Small intestine (tissue), 7 donors: ENCODE data around the gene NT5M. TPM values are rescaled to one million over a fixed set of nuclear protein-coding genes. Genes with fewer than 3 reads are reported as not detected.
A peak's percentile ranks its signal among the peaks of the same experiment; 100 is the strongest.

ENCODE experiments used
- DNase-seq, 2 donors: peaks; one replicate each; pipeline versions ENCODE4 v3.0.0 to v3.0.0-alpha.2; 2013
- FAIRE-seq: peaks from 2 replicates; lab custom pipeline; 2012; peaks lifted over from hg19 to GRCh38; lab: Jason Lieb, UNC
- H3K27ac ChIP-seq, 3 donors: one replicate each; pipeline ENCODE4 v1.5.1; 2013; ENCODE audit warnings: low read length in 2 of 3, mild to moderate bottlenecking in 2 of 3, control low read depth in 1 of 3, inconsistent platforms in 1 of 3, low read depth in 1 of 3, moderate library complexity in 1 of 3
- H3K27me3 ChIP-seq, 3 donors: one replicate each; pipeline ENCODE4 v1.6.1; 2013; ENCODE audit warnings: low read length in 3 of 3, inconsistent platforms in 1 of 3; ENCODE audit not compliant: control insufficient read depth in 3 of 3, insufficient read depth in 3 of 3
- H3K36me3 ChIP-seq, 3 donors: one replicate each; pipeline ENCODE4 v1.6.1; 2013; ENCODE audit warnings: low read length in 3 of 3, inconsistent platforms in 1 of 3, low read depth in 1 of 3, mild to moderate bottlenecking in 1 of 3, moderate library complexity in 1 of 3; ENCODE audit not compliant: control insufficient read depth in 3 of 3, insufficient read depth in 2 of 3
- H3K4me1 ChIP-seq, 3 donors: one replicate each; pipeline ENCODE4 v1.6.1; 2013; ENCODE audit warnings: low read length in 2 of 3, inconsistent platforms in 1 of 3, low read depth in 1 of 3, mild to moderate bottlenecking in 1 of 3, moderate library complexity in 1 of 3; ENCODE audit not compliant: control insufficient read depth in 3 of 3, insufficient read depth in 2 of 3
- H3K4me3 ChIP-seq, 3 donors: one replicate each; pipeline ENCODE4 v1.5.1; 2013; ENCODE audit warnings: low read length in 3 of 3, control low read depth in 1 of 3, inconsistent platforms in 1 of 3, low read depth in 1 of 3, mild to moderate bottlenecking in 1 of 3, moderate library complexity in 1 of 3
- H3K9me3 ChIP-seq, 2 donors: one replicate each; pipeline ENCODE4 v1.6.1; 2013; ENCODE audit warnings: low read depth in 1 of 2, low read length in 1 of 2; ENCODE audit not compliant: control insufficient read depth in 2 of 2, insufficient read depth in 1 of 2
- WGBS, 3 donors: extraction: QIAGEN DNeasy Blood & Tissue Kit; methylation state at CpG; one replicate each; pipeline ENCODE4 v1.1.7; 2013; 5-methylcytosine and 5-hydroxymethylcytosine counted together
- polyA plus RNA-seq, 4 donors: library from polyadenylated mRNA; stranded (reverse) in 3 of 4; unstranded in 1 of 4; fragments of 200-250 nt in 3 of 4; fragments of 120-200 nt in 1 of 4; gene quantifications; one replicate each; pipeline versions ENCODE4 v1.2.1 to v1.2.3, GENCODE V29; 2013
- donor health status: healthy with polysubstance abuse.
- donor health status: control.
- donor health status: control.
- donor health status: Bipolar disorder and iron deficiency.
- donor health status: healthy.

The NT5M gene
- polyA plus RNA-seq, 4 donors, result 0.54 to 2.1 (median 1.6) TPM; not detected in 1

- FAIRE-seq (no peak), DNase-seq (no peak)
- Histone ChIP-seq H3K9me3 (no peaks in the 10 kb centered on the region), H3K36me3 (peaks cover 0 to 2% (median 0%) of the 10 kb centered on the region in 3 donors), H3K27me3 (no peaks in the 10 kb centered on the region), H3K27ac (no peak overlapping the region), H3K4me3 (no peak overlapping the region), H3K4me1 (peaks cover 0 to 9% (median 0%) of the 10 kb centered on the region in 3 donors)
- 89 to 98% (median 97%) methylated on average over 1 of the region's 1 CpG for WGBS, 3 donors
Observed at GRCh38 chr17:17309356-17309755, 6.2 kb downstream of the NT5M start.

GRCh38 chr17:17313350-17313991 is 10.3 kb downstream of the NT5M start:
- Histone ChIP-seq H3K27me3 (no peaks in the 10 kb centered on the region), H3K27ac (no peak overlapping the region), H3K4me1 (no peaks in the 10 kb centered on the region), H3K9me3 (no peaks in the 10 kb centered on the region), H3K36me3 (no peaks in the 10 kb centered on the region), H3K4me3 (no peak overlapping the region)
- DNase-seq (peak; percentile 73 to 79), FAIRE-seq (no peak)
- WGBS, 3 donors, result 35 to 50% (median 37%) methylated on average over 12 of the region's 12 CpGs

- 69 to 85% (median 70%) methylated on average over 5 of the region's 5 CpGs for WGBS, 3 donors
- H3K27me3 ChIP-seq, result no peaks in the 10 kb centered on the region
- FAIRE-seq (no peak), DNase-seq (no peak)
- no peaks in the 10 kb centered on the region for H3K4me1 ChIP-seq
- H3K4me3 ChIP-seq, result no peak overlapping the region
- no peaks in the 10 kb centered on the region for H3K36me3 ChIP-seq
- H3K9me3 ChIP-seq, result no peaks in the 10 kb centered on the region
- H3K27ac ChIP-seq, result no peak overlapping the region
Observed at GRCh38 chr17:17314501-17315071, 11.4 kb downstream of the NT5M start.

GRCh38 chr17:17315142-17315821 is 12.1 kb downstream of the NT5M start:
- Histone ChIP-seq H3K9me3 (no peaks in the 10 kb centered on the region), H3K27me3 (no peaks in the 10 kb centered on the region), H3K36me3 (no peaks in the 10 kb centered on the region), H3K4me3 (no peak overlapping the region), H3K27ac (no peak overlapping the region), H3K4me1 (no peaks in the 10 kb centered on the region)
- no peak for FAIRE-seq
- DNase-seq, result no peak
- 70 to 87% (median 86%) methylated on average over 6 of the region's 6 CpGs for WGBS, 3 donors

GRCh38 chr17:17320188-17320910 is 17.2 kb downstream of the NT5M start:
- Histone ChIP-seq H3K9me3 (no peaks in the 10 kb centered on the region), H3K36me3 (peaks cover 0 to 6% (median 0%) of the 10 kb centered on the region in 3 donors), H3K4me3 (no peak overlapping the region), H3K4me1 (no peaks in the 10 kb centered on the region), H3K27me3 (no peaks in the 10 kb centered on the region), H3K27ac (no peak overlapping the region)
- DNase-seq, result no peak
- no peak for FAIRE-seq
- 89 to 91% (median 90%) methylated on average over 16 of the region's 16 CpGs for WGBS, 3 donors

- 85 to 91% (median 90%) methylated on average over 10 of the region's 10 CpGs for WGBS, 3 donors
- Histone ChIP-seq H3K27me3 (no peaks in the 10 kb centered on the region), H3K36me3 (peaks cover 0 to 11% (median 0%) of the 10 kb centered on the region in 3 donors), H3K4me3 (no peak overlapping the region), H3K27ac (no peak overlapping the region), H3K4me1 (no peaks in the 10 kb centered on the region), H3K9me3 (no peaks in the 10 kb centered on the region)
- FAIRE-seq, result no peak
- DNase-seq, result no peak
Observed at GRCh38 chr17:17320911-17321220, 17.7 kb downstream of the NT5M start.

GRCh38 chr17:17321356-17322025 is 18.3 kb downstream of the NT5M start:
- H3K36me3 ChIP-seq, result peaks cover 0 to 11% (median 0%) of the 10 kb centered on the region in 3 donors
- DNase-seq (no peak), FAIRE-seq (no peak)
- H3K4me3 ChIP-seq, result no peak overlapping the region
- WGBS, 3 donors, result 71 to 83% (median 80%) methylated on average over 10 to 11 of the region's 11 CpGs
- no peaks in the 10 kb centered on the region for H3K27me3 ChIP-seq
- H3K9me3 ChIP-seq, result no peaks in the 10 kb centered on the region
- H3K27ac ChIP-seq, result no peak overlapping the region
- H3K4me1 ChIP-seq, result no peaks in the 10 kb centered on the region
